GM21723 (cell line): ENCODE measurements around the gene MED17.

Experiments
- ATAC-seq: cut with Tn5 transposase; IDR thresholded peaks from one replicate; pipeline ENCODE4 v1.9.1; 2021; ENCODE audit warnings: mild to moderate bottlenecking, moderate library complexity; ENCODE audit not compliant: unreplicated experiment

MED17 gene

DNA sequence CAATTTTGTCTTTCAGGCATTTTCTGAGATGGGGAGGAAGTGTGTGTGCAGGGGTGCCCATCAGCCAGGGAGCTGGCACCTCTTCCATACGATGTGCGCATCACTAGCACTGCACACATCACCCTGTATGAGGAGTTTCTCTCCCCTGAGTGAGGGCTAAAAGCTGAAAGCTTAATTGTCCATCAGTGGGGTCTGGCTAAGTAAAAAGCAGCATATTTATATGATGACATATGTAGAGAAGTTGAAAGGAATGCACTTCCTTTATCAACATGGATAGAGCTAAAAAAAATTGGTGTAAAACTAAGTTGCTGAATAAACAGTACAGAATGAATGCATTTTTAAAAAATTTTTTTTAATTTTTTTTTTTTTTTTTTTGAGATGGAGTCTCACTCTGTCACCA is 62.3 kb downstream of the MED17 start:
- ATAC-seq: no peak

DNA sequence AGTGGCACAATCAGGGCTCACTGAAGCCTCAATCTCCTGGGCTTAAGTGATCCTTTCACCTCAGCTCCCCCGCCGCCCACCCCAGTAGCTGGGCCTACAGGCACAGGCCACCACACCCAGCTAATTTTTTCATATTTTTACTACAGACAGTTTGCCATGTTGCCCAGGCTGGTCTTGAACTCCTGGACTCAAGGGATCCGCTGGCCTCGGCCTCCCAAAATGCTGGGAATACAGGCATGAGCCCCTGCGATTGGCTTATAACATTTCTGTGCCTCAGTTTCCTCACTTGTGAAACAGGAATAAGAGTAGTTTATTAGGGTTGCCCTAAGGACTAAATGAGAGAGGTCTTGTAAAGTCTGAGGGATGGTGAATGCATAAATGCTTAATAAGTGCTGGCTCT is 65.1 kb downstream of the MED17 start:
- no peak for ATAC-seq

DNA sequence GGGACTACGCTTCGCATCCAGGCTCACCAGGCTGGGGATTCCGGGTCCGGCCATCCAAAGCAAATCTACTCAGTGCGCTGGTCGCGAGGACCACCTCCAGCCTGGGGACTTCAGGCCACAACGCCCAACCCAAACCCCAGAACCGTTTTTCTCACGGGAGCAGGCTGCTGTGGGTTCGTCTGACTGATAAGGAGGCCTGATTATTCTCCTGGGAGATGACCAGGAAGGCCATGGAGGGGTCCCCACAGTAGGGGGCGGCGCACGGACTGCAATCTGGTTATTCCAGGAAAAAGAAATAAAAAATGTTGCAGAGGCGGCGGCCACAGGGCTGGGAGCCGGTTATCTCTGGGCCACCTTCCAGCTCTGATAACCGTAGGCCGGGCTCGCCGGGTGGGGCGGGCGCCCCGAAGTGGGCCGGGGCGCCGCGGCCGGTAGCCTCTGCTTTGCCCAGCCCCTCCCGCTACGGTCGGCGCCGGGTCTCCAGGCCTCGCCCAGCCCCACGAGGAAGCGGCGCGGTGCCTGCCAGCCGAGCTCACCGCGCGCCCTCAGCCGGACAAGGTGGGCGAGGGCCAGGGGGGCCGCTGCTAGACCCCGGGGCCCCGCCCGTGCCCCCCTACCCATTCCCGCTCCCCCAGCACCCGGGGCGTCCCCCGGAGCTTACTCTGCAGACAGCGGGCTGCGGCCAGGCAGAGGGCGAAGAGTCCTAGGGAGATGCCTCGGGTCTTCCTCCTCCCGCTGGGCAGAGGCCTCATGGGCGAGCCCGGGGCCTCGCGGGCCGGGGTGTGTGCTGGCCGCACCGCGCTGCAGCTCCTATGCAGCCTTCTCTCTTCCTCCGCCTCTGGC is 65.9 kb downstream of the MED17 start:
- no peak for ATAC-seq

DNA sequence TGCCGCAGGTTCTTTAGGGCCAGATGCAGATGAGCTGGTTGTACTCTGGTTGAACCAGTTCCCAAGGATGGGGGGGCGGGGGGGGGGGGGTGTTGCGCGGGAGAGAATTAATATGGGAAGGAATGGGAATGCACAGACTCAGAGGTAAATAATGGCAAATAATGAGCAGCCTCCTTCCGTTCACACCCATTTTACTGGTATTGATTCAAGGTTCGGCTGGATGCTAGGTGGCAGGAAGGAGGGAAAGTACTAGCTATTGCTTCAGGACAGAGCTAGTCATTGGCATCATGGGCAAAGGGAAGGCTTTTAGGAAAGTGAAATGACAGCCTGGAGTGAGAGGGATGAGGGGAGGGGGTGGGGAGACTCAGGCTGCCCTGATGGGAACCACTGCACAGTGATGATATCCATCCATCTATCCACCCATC is 66.5 kb downstream of the MED17 start, which contains the start of gene VSTM5:
VSTM5 (minus strand) TSS at position 25 of the 425 bp plus-strand sequence. CDS start 116 bp downstream, outside the sequence.
- no peak for ATAC-seq

DNA sequence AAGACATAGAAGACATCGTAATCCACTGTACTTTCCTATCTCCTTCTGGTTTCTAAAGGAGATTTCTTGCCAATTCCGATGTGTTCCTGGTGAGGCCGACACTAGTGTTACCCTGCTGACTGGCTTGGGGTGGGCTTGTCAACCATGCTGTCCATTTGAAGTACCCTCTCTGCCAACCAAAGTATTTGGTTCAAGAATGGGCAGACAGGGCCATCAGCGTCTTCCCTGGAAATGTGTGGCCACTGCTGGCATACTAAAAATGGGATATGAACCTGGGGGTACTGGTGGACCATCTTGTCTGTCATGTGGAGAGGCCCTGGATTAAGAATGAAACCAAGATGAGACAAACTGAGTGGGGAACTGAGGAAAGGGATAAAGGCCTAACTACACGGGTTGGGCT is 68.2 kb downstream of the MED17 start:
- no peak for ATAC-seq

DNA sequence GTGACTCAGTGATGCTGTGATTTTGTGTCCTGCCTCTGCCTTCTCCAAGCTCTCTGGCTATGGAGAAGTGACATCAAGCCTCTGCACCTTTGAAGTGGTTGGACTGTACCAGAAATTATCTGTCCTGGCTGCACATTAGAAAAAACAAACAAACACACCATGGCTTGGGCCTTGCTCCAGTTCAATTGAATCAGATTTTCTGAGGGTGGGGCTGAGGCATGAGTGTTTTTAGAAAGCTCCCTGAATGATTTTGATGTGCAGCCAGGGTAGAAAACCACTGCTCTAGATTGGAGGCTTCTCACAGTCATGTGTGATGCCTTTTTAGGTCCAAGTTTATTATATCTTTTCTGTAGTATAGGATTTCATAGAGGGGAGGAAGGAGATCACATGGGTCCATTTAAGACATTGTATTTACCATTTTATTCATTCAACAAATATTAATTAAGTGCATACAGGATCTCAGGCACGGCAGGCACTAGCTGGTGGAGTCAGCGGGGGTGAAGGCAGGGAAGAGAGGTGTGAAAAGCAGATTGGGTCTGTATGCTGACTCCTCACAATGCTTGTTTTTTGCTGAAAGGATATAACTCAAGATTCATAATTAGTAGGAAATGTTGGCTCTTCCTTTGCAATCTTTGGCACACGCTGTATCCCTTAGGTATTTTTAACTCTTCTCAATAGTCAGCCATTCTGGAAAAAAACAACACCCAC is 73.5 kb downstream of the MED17 start:
- ATAC-seq: no peak

DNA sequence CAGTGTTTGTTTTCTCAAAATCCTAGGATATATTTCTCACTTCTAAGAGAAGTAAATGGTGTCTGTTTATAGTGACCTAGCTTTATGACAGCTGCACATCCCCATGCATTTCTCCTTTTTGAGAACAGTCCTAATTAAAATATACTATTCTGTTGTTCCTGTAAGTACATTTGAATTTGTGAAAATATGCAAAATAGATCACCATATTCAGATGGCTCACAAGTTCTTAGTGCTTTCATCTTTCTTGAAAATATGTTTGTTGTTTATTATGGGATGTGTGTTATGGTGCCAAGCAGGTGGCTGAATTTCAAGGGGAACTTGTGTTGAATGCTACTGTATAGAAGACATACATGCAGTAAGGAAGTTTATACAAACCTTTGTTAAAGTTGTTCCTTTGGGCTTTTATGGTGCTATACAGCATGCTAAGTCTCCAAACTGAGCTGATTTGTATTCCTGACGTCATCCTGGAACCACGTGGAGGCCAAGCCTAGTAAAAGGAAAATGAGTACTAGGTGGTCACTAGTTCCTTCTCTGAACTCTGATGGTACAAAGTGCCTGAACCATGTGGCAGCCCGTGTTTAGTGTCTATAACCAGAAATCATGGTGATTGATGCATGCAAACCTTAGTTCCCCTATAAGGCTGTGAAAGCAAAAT is 74.2 kb downstream of the MED17 start:
- no peak for ATAC-seq

DNA sequence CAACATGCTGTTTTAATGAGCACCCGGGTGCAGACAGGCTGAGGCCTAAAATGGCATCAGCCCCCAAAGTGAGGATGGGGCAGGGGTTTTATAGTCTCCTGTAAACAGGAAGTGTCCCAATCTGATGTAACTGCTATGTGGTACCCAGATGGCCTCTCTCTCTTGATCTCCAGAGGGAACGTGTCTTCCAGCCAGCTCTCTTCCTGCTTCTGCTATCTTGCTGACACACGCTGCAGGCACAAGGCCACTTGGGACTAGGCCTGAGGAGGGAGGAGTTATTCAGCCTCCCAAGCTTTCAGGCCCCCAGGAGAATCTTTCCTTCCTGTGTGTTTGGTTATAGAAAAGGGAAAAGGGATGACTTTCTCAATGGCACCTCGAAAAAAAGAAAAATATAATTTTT is 77.7 kb downstream of the MED17 start:
- no peak for ATAC-seq
